Neural cell (in vitro differentiated cells): ENCODE results near the gene ASB6. TPM values are rescaled to one million over a fixed set of nuclear protein-coding genes. Genes with fewer than 3 reads are reported as not detected.

Experiments
- H2AFZ ChIP-seq: fragments of 200-600, 300-800 bp; sonication (generic), shearing (Covaris generic); 2 replicates; pipeline ENCODE4 v1.6.0; 2014; ENCODE audit warnings: low read depth, mild to moderate bottlenecking, antibody characterized with exemption, low read length, moderate library complexity
- H3F3A ChIP-seq: fragments of 200-600 bp; shearing (Covaris generic); 2 replicates; pipeline ENCODE4 v1.6.1; 2016; ENCODE audit warnings: mild to moderate bottlenecking, moderate library complexity, mixed read lengths, antibody characterized with exemption, low read length; ENCODE audit not compliant: insufficient read depth, poor library complexity, severe bottlenecking
- H3K27ac ChIP-seq: fragments of 200-600, 300-800 bp; sonication (generic), shearing (Covaris generic); 2 replicates; pipeline ENCODE4 v1.5.1; 2014; ENCODE audit warnings: mild to moderate bottlenecking, low read length, moderate library complexity
- H3K27me3 ChIP-seq: fragments of 300-800, 200-600 bp; sonication (generic), shearing (Covaris generic); 2 replicates; pipeline ENCODE4 v1.6.0; 2014; ENCODE audit warnings: mild to moderate bottlenecking, low read depth, low read length, moderate library complexity; ENCODE audit not compliant: insufficient read depth
- H3K36me3 ChIP-seq: fragments of 300-800, 200-600 bp; sonication (generic), shearing (Covaris generic); 2 replicates; pipeline ENCODE4 v1.5.1; 2014; ENCODE audit warnings: mild to moderate bottlenecking, antibody characterized with exemption, low read length, moderate library complexity; ENCODE audit not compliant: insufficient read depth
- H3K4me2 ChIP-seq: fragments of 300-800, 200-600 bp; sonication (generic), shearing (Covaris generic); 2 replicates; pipeline ENCODE4 v1.6.0; 2014; ENCODE audit warnings: mild to moderate bottlenecking, low read length
- H3K4me3 ChIP-seq: fragments of 300-800, 200-600 bp; sonication (generic), shearing (Covaris generic); 2 replicates; pipeline ENCODE4 v1.5.1; 2014; ENCODE audit warnings: mild to moderate bottlenecking, low read length, moderate library complexity
- H3K79me2 ChIP-seq: fragments of 200-600 bp; shearing (Covaris generic); replicated peaks from 2 replicates; pipeline ENCODE4 v1.6.0; 2014; ENCODE audit warnings: mild to moderate bottlenecking, low read length, moderate library complexity; ENCODE audit not compliant: insufficient read depth
- H3K9ac ChIP-seq: fragments of 300-800, 200-600 bp; sonication (generic), shearing (Covaris generic); 2 replicates; pipeline ENCODE4 v1.6.1; 2016; ENCODE audit warnings: mild to moderate bottlenecking, low read length, mixed read lengths
- H3K9me2 ChIP-seq: fragments of 200-600 bp; shearing (Covaris generic); 2 replicates; pipeline ENCODE4 v1.6.1; 2016; ENCODE audit warnings: mild to moderate bottlenecking, low read length, mixed read lengths; ENCODE audit not compliant: insufficient read depth
- H3K9me3 ChIP-seq: fragments of 200-600, 300-800 bp; sonication (generic), shearing (Covaris generic); 2 replicates; pipeline ENCODE4 v1.6.1; 2016; ENCODE audit warnings: mild to moderate bottlenecking, mixed run types, low read length, moderate library complexity, mixed read lengths
- H4K20me1 ChIP-seq: fragments of 200-600 bp; shearing (Covaris generic); 2 replicates; pipeline ENCODE4 v1.6.1; 2016; ENCODE audit warnings: mild to moderate bottlenecking, mixed run types; ENCODE audit not compliant: insufficient read depth
- CTCF ChIP-seq: fragments of 450-650 bp; IDR thresholded peaks from 2 replicates; pipeline ENCODE4 v1.5.1; 2014; ENCODE audit warnings: antibody characterized with exemption, mild to moderate bottlenecking, moderate library complexity; ENCODE audit not compliant: poor library complexity, severe bottlenecking
- EP300 ChIP-seq: fragments of 450-650 bp; conservative IDR thresholded peaks from 2 replicates; pipeline ENCODE4 v1.6.1; 2014; ENCODE audit warnings: antibody characterized with exemption, mild to moderate bottlenecking, moderate library complexity; ENCODE audit not compliant: poor library complexity, severe bottlenecking
- EZH2 ChIP-seq: fragments of 200-600, 300-800 bp; shearing (Covaris generic), sonication (generic); IDR thresholded peaks from 2 replicates; pipeline ENCODE4 v1.6.1; 2014; ENCODE audit warnings: antibody characterized with exemption, low read length, borderline replicate concordance, mild to moderate bottlenecking; ENCODE audit not compliant: insufficient read depth, poor library complexity, severe bottlenecking
- MXI1 ChIP-seq: fragments of 450-650 bp; conservative IDR thresholded peaks from 2 replicates; pipeline ENCODE4 v1.6.1; 2014; ENCODE audit warnings: antibody characterized with exemption, mild to moderate bottlenecking; ENCODE audit not compliant: poor library complexity, severe bottlenecking
- POLR2AphosphoS5 ChIP-seq: IDR thresholded peaks from 2 replicates; pipeline ENCODE4 v1.6.1; 2012
- RAD21 ChIP-seq: fragments of 450-650 bp; conservative IDR thresholded peaks from 2 replicates; pipeline ENCODE4 v1.6.1; 2014; ENCODE audit warnings: antibody characterized with exemption, mild to moderate bottlenecking, moderate library complexity
- REST ChIP-seq: IDR thresholded peaks from 2 replicates; pipeline ENCODE4 v1.6.1; 2012; ENCODE audit warnings: borderline replicate concordance
- SMC3 ChIP-seq: fragments of 450-650 bp; conservative IDR thresholded peaks from 2 replicates; pipeline ENCODE4 v1.6.1; 2014; ENCODE audit warnings: antibody characterized with exemption, mild to moderate bottlenecking, moderate library complexity; ENCODE audit not compliant: poor library complexity
- TAF1 ChIP-seq: IDR thresholded peaks from 2 replicates; pipeline ENCODE4 v1.6.1; 2012; ENCODE audit warnings: low read depth
- polyA plus RNA-seq: library from polyadenylated mRNA; depleted of rRNA; stranded (reverse); fragments of >200 nt; gene quantifications from 2 replicates; pipeline ENCODE4 v1.2.3, GENCODE V29; 2014

The ASB6 gene
- polyA plus RNA-seq, 1 donor from 2014 or later, result 18.4 TPM

- no peak overlapping the region for H3K9ac ChIP-seq
- TF ChIP-seq EZH2 (no peak), TAF1 (no peak), REST (no peak), SMC3 (no peak), EP300 (no peak), CTCF (no peak), MXI1 (no peak), RAD21 (no peak), POLR2AphosphoS5 (no peak)
Observed at GRCh38 chr9:129654554-129655040, 12.6 kb upstream of the ASB6 start.

GRCh38 chr9:129653823-129654553, 12.0 kb upstream of the ASB6 start:
- Histone ChIP-seq H3K4me3 (no peak overlapping the region), H3K4me2 (no peak overlapping the region)

More at GRCh38 chr9:129654554-129655040, 12.6 kb upstream of the ASB6 start:
- H4K20me1 ChIP-seq, result no peaks in the 10 kb centered on the region
- H3K9me2 ChIP-seq, result no peaks in the 10 kb centered on the region
- H3K79me2 ChIP-seq, result no peaks in the 10 kb centered on the region
- H3K9me3 ChIP-seq, result no peaks in the 10 kb centered on the region
- H3F3A ChIP-seq, result no peaks in the 10 kb centered on the region
- no peak overlapping the region for H3K27ac ChIP-seq
- H3K4me2 ChIP-seq, result no peak overlapping the region
- H3K27me3 ChIP-seq, result no peaks in the 10 kb centered on the region
- H2AFZ ChIP-seq, result no peak overlapping the region
- no peak overlapping the region for H3K4me3 ChIP-seq
- H3K36me3 ChIP-seq, result no peaks in the 10 kb centered on the region

More at GRCh38 chr9:129653823-129654553, 12.0 kb upstream of the ASB6 start:
- Histone ChIP-seq H3F3A (no peaks in the 10 kb centered on the region), H3K27ac (no peak overlapping the region), H3K9me3 (no peaks in the 10 kb centered on the region), H3K9ac (no peak overlapping the region), H3K27me3 (no peaks in the 10 kb centered on the region), H3K36me3 (no peaks in the 10 kb centered on the region), H3K79me2 (no peaks in the 10 kb centered on the region), H3K9me2 (no peaks in the 10 kb centered on the region), H4K20me1 (no peaks in the 10 kb centered on the region), H2AFZ (no peak overlapping the region)
- TF ChIP-seq EZH2 (no peak), POLR2AphosphoS5 (no peak), MXI1 (no peak), CTCF (no peak), REST (no peak), SMC3 (no peak), TAF1 (no peak), EP300 (no peak), RAD21 (no peak)
